Thyroid gland (tissue), 4 donors: ENCODE results near the gene CRYGC. TPM values are rescaled to one million over a fixed set of nuclear protein-coding genes. Genes with fewer than 3 reads are reported as not detected.

Experiments
- DNase-seq, 2 donors: peaks; one replicate each; pipeline ENCODE4 v3.0.0-alpha.2; 2019
- H3K27ac ChIP-seq, 3 donors: fragments of 200-600 bp; sonication (generic); 1 replicate in 2 of 3; 2 replicates in 1 of 3; pipeline ENCODE4 v1.5.1; 2016 to 2019; ENCODE audit warnings: mild to moderate bottlenecking in 1 of 3, moderate library complexity in 1 of 3
- H3K27me3 ChIP-seq: fragments of 200-600 bp; sonication (generic); one replicate; pipeline ENCODE4 v1.5.1; 2019
- H3K36me3 ChIP-seq, 2 donors: fragments of 200-600 bp; sonication (generic); one replicate each; pipeline ENCODE4 v1.5.1; 2016 to 2019
- H3K4me1 ChIP-seq, 2 donors: fragments of 200-600 bp; sonication (generic); one replicate each; pipeline ENCODE4 v1.5.1; 2017 to 2019
- H3K4me3 ChIP-seq, 3 donors: fragments of 200-600 bp; sonication (generic); replicated peaks in 1 of 3; 1 replicate in 2 of 3; 2 replicates in 1 of 3; pipeline ENCODE4 v1.5.1; 2016; ENCODE audit warnings: mild to moderate bottlenecking in 1 of 3
- H3K9me3 ChIP-seq: fragments of 200-600 bp; sonication (generic); one replicate; pipeline ENCODE4 v1.5.1; 2017
- CTCF ChIP-seq, 6 experiments: fragments of 200-600 bp in 3 of 6; fragments of 450-650 bp in 3 of 6; sonication (generic) in 3 of 6; IDR thresholded peaks; one replicate each; pipeline ENCODE4 v1.5.1; 2016 to 2019; ENCODE audit warnings: antibody characterized with exemption in 6 of 6, mild to moderate bottlenecking in 2 of 6, inconsistent platforms in 1 of 6, moderate library complexity in 1 of 6
- POLR2A ChIP-seq, 2 donors: fragments of 450-650 bp; IDR thresholded peaks; one replicate each; pipeline ENCODE4 v1.6.1; 2017; ENCODE audit warnings: antibody characterized with exemption in 2 of 2, mild to moderate bottlenecking in 2 of 2, moderate library complexity in 1 of 2
- WGBS, 2 donors: methylation state at CpG; one replicate each; pipeline ENCODE4 v1.1.5; 2017; 5-methylcytosine and 5-hydroxymethylcytosine counted together
- intact Hi-C: fragments of 100-400 bp; cut with DNase I; formaldehyde crosslinking; loops from one replicate; pipeline ENCODE4 v1.15.1; 2023
- total RNA-seq, 4 donors: library from RNA; depleted of rRNA; stranded (reverse); fragments of >200 nt; gene quantifications; one replicate each; pipeline ENCODE4 v1.2.3, GENCODE V29; 2016

Gene CRYGC
- total RNA-seq, result not detected

- Histone ChIP-seq H3K9me3 (no peaks in the 10 kb centered on the region), H3K27me3 (no peaks in the 10 kb centered on the region), H3K4me3 (no peak within 1 kb of the TSS), H3K36me3 (no peaks in the 10 kb centered on the region), H3K27ac (no peak within 1 kb of the TSS), H3K4me1 (no peaks in the 10 kb centered on the region)
- no peak for DNase-seq
- 72 to 76% methylated on average over 19 of the region's 19 CpGs for WGBS, 2 donors
- intact Hi-C loops, result no loop called here
- TF ChIP-seq POLR2A (IDR thresholded peaks at IDR 0.05) (no peak), CTCF (IDR thresholded peaks at IDR 0.05) (no peak)
Measured at GRCh38 chr2:208129744-208130711, at the start of gene CRYGC. CRYGC (minus strand) TSS chr2:208129828; CDS start chr2:208129792, 36 bp downstream.

- TF ChIP-seq POLR2A (IDR thresholded peaks at IDR 0.05) (no peak), CTCF (IDR thresholded peaks at IDR 0.05) (no peak)
- intact Hi-C loops, result no loop called here
- 57 to 59% methylated on average over 4 of the region's 4 CpGs for WGBS, 2 donors
- Histone ChIP-seq H3K27me3 (no peaks in the 10 kb centered on the region), H3K4me1 (peaks cover 0 to 4% of the 10 kb centered on the region in 2 donors), H3K27ac (no peak overlapping the region), H3K9me3 (no peaks in the 10 kb centered on the region), H3K36me3 (no peaks in the 10 kb centered on the region), H3K4me3 (no peak overlapping the region)
- DNase-seq, result no peak
Measured at GRCh38 chr2:208179028-208179609, 49.5 kb upstream of the CRYGC start.

- H3K4me1 ChIP-seq, result peaks cover 0 to 4% of the 10 kb centered on the region in 2 donors
- intact Hi-C loops, result no loop called here
- WGBS, 2 donors, result 70% methylated on average over 6 of the region's 6 CpGs
- H3K36me3 ChIP-seq, result no peaks in the 10 kb centered on the region
- H3K4me3 ChIP-seq, result no peak overlapping the region
- DNase-seq, result no peak
- no peaks in the 10 kb centered on the region for H3K27me3 ChIP-seq
- TF ChIP-seq CTCF (IDR thresholded peaks at IDR 0.05) (no peak), POLR2A (IDR thresholded peaks at IDR 0.05) (no peak)
- no peaks in the 10 kb centered on the region for H3K9me3 ChIP-seq
- H3K27ac ChIP-seq, result no peak overlapping the region
Measured at GRCh38 chr2:208175840-208176153, 46.2 kb upstream of the CRYGC start.

- WGBS, 2 donors, result 37 to 47% methylated on average over 21 of the region's 21 CpGs
- no peaks in the 10 kb centered on the region for H3K27me3 ChIP-seq
- H3K4me1 ChIP-seq, result peaks cover 0 to 4% of the 10 kb centered on the region in 2 donors
- DNase-seq, result peak; percentile 69 to 71
- H3K4me3 ChIP-seq, result no peak overlapping the region
- H3K27ac ChIP-seq, result no peak overlapping the region
- TF ChIP-seq POLR2A (IDR thresholded peaks at IDR 0.05) (no peak), CTCF (IDR thresholded peaks at IDR 0.05) (peak; percentile 46 to 89 (median 64))
- no peaks in the 10 kb centered on the region for H3K9me3 ChIP-seq
- intact Hi-C loops, result no loop called here
- H3K36me3 ChIP-seq, result no peaks in the 10 kb centered on the region
Measured at GRCh38 chr2:208175069-208175839, 45.6 kb upstream of the CRYGC start.
